Mononuclear cell (primary cell): ENCODE data around the gene NME5. TPM values are rescaled to one million over a fixed set of nuclear protein-coding genes. Genes with fewer than 3 reads are reported as not detected.
"Not testable (repeated sequence)": the region's sequence is repeated elsewhere in the genome, so short reads cannot be mapped to it uniquely, and the experiment has no call there.

Experiments used
- H3K27me3 ChIP-seq: 2 replicates; pipeline ENCODE4 v1.6.0; 2011; ENCODE audit warnings: low read length, control low read depth; ENCODE audit not compliant: insufficient read depth
- H3K4me1 ChIP-seq: 2 replicates; pipeline ENCODE4 v1.5.1; 2011; ENCODE audit warnings: mild to moderate bottlenecking, low read length, control low read depth; ENCODE audit not compliant: insufficient read depth
- H3K4me3 ChIP-seq: 2 replicates; pipeline ENCODE4 v1.5.1; 2011; ENCODE audit warnings: mild to moderate bottlenecking, low read length, moderate library complexity
- H3K9me3 ChIP-seq: 2 replicates; pipeline ENCODE4 v1.5.1; 2011; ENCODE audit warnings: low read depth, mild to moderate bottlenecking, control low read depth, low read length
- total RNA-seq: library from RNA; depleted of rRNA; stranded (reverse); fragments of >200 nt; gene quantifications from one replicate; pipeline ENCODE4 v1.2.3, GENCODE V29; 2012

Gene NME5
- total RNA-seq, 1 donor, result not detected

- H3K4me1 ChIP-seq, H3K4me3 ChIP-seq, H3K27me3 ChIP-seq, H3K9me3 ChIP-seq: not testable (repeated sequence)
Measured at GRCh38 chr5:138070026-138070425, 69.2 kb downstream of the NME5 start.

GRCh38 chr5:138068742-138069600 lies 70.3 kb downstream of the NME5 start:
- Histone ChIP-seq H3K4me1 (no peaks in the 10 kb centered on the region), H3K4me3 (no peak overlapping the region), H3K9me3 (no peaks in the 10 kb centered on the region), H3K27me3 (no peaks in the 10 kb centered on the region)

- no peaks in the 10 kb centered on the region for H3K9me3 ChIP-seq
- no peaks in the 10 kb centered on the region for H3K27me3 ChIP-seq
- H3K4me3 ChIP-seq, result no peak overlapping the region
- H3K4me1 ChIP-seq, result no peaks in the 10 kb centered on the region
Measured at GRCh38 chr5:138067945-138068344, 71.3 kb downstream of the NME5 start.

Other genes with a start within 250 kb of the NME5 start
- not detected for gene PKD2L2, start 250.0 kb downstream of the NME5 start, total RNA-seq
- 70.8 TPM for gene FAM13B, start 106.3 kb downstream of the NME5 start, total RNA-seq
- not detected for gene WNT8A, start 55.4 kb downstream of the NME5 start, total RNA-seq
- 13.3 TPM for gene BRD8, start 39.2 kb upstream of the NME5 start, total RNA-seq
- gene KIF20A, start 39.7 kb upstream of the NME5 start, total RNA-seq, result 0.42 TPM
- 17.2 TPM for gene CDC23, start 73.9 kb upstream of the NME5 start, total RNA-seq
- not detected for gene GFRA3, start 135.2 kb upstream of the NME5 start, total RNA-seq
- gene CDC25C, start 192.4 kb upstream of the NME5 start, total RNA-seq, result 1.2 TPM
- gene FAM53C, start 198.8 kb upstream of the NME5 start, total RNA-seq, result 72.2 TPM
- gene KDM3B, start 213.3 kb upstream of the NME5 start, total RNA-seq, result 72.1 TPM